ENCODE data around the gene DYNLT2.

Gene DYNLT2

GRCh38 chr6:169751242-169752073 is at the start of gene DYNLT2, which contains the start of gene ERMARD:
Gene DYNLT2 (minus strand): TSS chr6:169751572. CDS start chr6:169751458, 114 bp downstream.
Gene ERMARD (plus strand): TSS chr6:169751622. CDS start chr6:169751658, 36 bp downstream.
- no peaks in the 10 kb centered on the region for H3K27me3 ChIP-seq (replicated peaks; ENCODE audit: control insufficient read depth, insufficient read depth, low read length)
- peak; percentile 97 for DNase-seq (ENCODE audit: extremely low read depth, insufficient read length)
- peak within 1 kb of the TSS; percentile 78 for H3K4me3 ChIP-seq (replicated peaks; ENCODE audit: low read depth, low read length)
- no peaks in the 10 kb centered on the region for H3K36me3 ChIP-seq (ENCODE audit: control insufficient read depth, insufficient read depth, low read length)
- peak; percentile 3 for TF ChIP-seq CTCF (IDR thresholded peaks at IDR 0.05; ENCODE audit: insufficient read depth, low read length, poor library complexity, severe bottlenecking)

GRCh38 chr6:169800668-169801395 is 49.5 kb upstream of the DYNLT2 start:
- Histone ChIP-seq H3K4me3 (replicated peaks; ENCODE audit: low read depth, low read length) (no peak overlapping the region), H3K36me3 (ENCODE audit: control insufficient read depth, insufficient read depth, low read length) (no peaks in the 10 kb centered on the region), H3K27me3 (replicated peaks; ENCODE audit: control insufficient read depth, insufficient read depth, low read length) (no peaks in the 10 kb centered on the region; the same call in none of the 2 replicates)
- no peak for TF ChIP-seq CTCF (IDR thresholded peaks at IDR 0.05; ENCODE audit: insufficient read depth, low read length, poor library complexity, severe bottlenecking)
- no peak for DNase-seq (ENCODE audit: extremely low read depth, insufficient read length)

- DNase-seq (ENCODE audit: extremely low read depth, insufficient read length) = no peak
These were observed 48.8 kb upstream of the DYNLT2 start for GRCh38 chr6:169800116-169800667.

GRCh38 chr6:169799474-169799926 is 48.1 kb upstream of the DYNLT2 start:
- H3K36me3 ChIP-seq (ENCODE audit: control insufficient read depth, insufficient read depth, low read length) = no peaks in the 10 kb centered on the region
- no peak overlapping the region for H3K4me3 ChIP-seq (replicated peaks; ENCODE audit: low read depth, low read length)
- no peaks in the 10 kb centered on the region; the same call in none of the 2 replicates for H3K27me3 ChIP-seq (replicated peaks; ENCODE audit: control insufficient read depth, insufficient read depth, low read length)
- TF ChIP-seq CTCF (IDR thresholded peaks at IDR 0.05; ENCODE audit: insufficient read depth, low read length, poor library complexity, severe bottlenecking) = no peak
- DNase-seq (ENCODE audit: extremely low read depth, insufficient read length) = no peak

More at GRCh38 chr6:169800116-169800667, 48.8 kb upstream of the DYNLT2 start:
- no peaks in the 10 kb centered on the region; the same call in none of the 2 replicates for H3K27me3 ChIP-seq (replicated peaks; ENCODE audit: control insufficient read depth, insufficient read depth, low read length)
- no peaks in the 10 kb centered on the region for H3K36me3 ChIP-seq (ENCODE audit: control insufficient read depth, insufficient read depth, low read length)
- no peak for TF ChIP-seq CTCF (IDR thresholded peaks at IDR 0.05; ENCODE audit: insufficient read depth, low read length, poor library complexity, severe bottlenecking)
- H3K4me3 ChIP-seq (replicated peaks; ENCODE audit: low read depth, low read length) = no peak overlapping the region

- DNase-seq (ENCODE audit: extremely low read depth, insufficient read length) = no peak
- Histone ChIP-seq H3K27me3 (replicated peaks; ENCODE audit: control insufficient read depth, insufficient read depth, low read length) (no peaks in the 10 kb centered on the region; the same call in none of the 2 replicates), H3K36me3 (ENCODE audit: control insufficient read depth, insufficient read depth, low read length) (no peaks in the 10 kb centered on the region), H3K4me3 (replicated peaks; ENCODE audit: low read depth, low read length) (no peak overlapping the region)
- TF ChIP-seq CTCF (IDR thresholded peaks at IDR 0.05; ENCODE audit: insufficient read depth, low read length, poor library complexity, severe bottlenecking) = no peak
These were observed 47.5 kb upstream of the DYNLT2 start for GRCh38 chr6:169798764-169799473.

All from GM06990 (cell line).